VCaP (cell line): ENCODE data around the gene DYNLL1.
"Not testable (repeated sequence)": the region's sequence is repeated elsewhere in the genome, so short reads cannot be mapped to it uniquely, and the experiment has no call there.

Experiments used
- H3K27ac ChIP-seq: fragments of 450-650 bp; 2 replicates; pipeline ENCODE4 v1.5.1; 2017
- CTCF ChIP-seq: fragments of 450-650 bp; conservative IDR thresholded peaks from 2 replicates; pipeline ENCODE4 v1.5.1; 2017; ENCODE audit warnings: mild to moderate bottlenecking, moderate library complexity

DYNLL1 gene

GRCh38 chr12:120479458-120479857, 16.5 kb upstream of the DYNLL1 start:
- no peak overlapping the region for H3K27ac ChIP-seq
- TF ChIP-seq CTCF = no peak

GRCh38 chr12:120480211-120480610, 15.7 kb upstream of the DYNLL1 start:
- H3K27ac ChIP-seq = peak overlapping the region; percentile 19; the same call in 1 of the 2 replicates
- TF ChIP-seq CTCF = no peak

- TF ChIP-seq CTCF = no peak
- no peak overlapping the region for H3K27ac ChIP-seq
Observed at GRCh38 chr12:120481022-120481767, 14.7 kb upstream of the DYNLL1 start.

- no peak overlapping the region for H3K27ac ChIP-seq
Observed at GRCh38 chr12:120483621-120484020, 12.3 kb upstream of the DYNLL1 start.

GRCh38 chr12:120485961-120486881, 9.7 kb upstream of the DYNLL1 start:
- no peak overlapping the region for H3K27ac ChIP-seq
- TF ChIP-seq CTCF = no peak

More at GRCh38 chr12:120483621-120484020, 12.3 kb upstream of the DYNLL1 start:
- no peak for TF ChIP-seq CTCF

- not testable (repeated sequence) for H3K27ac ChIP-seq
Observed at GRCh38 chr12:120487552-120487951, 8.4 kb upstream of the DYNLL1 start.

GRCh38 chr12:120488057-120488640, 7.8 kb upstream of the DYNLL1 start:
- H3K27ac ChIP-seq = no peak overlapping the region
- no peak for TF ChIP-seq CTCF
